ENCODE results near the gene CASTOR1. TPM values are rescaled to one million over a fixed set of nuclear protein-coding genes. Genes with fewer than 3 reads are reported as not detected.

The CASTOR1 gene
- total RNA-seq, 2 donors from 2014 or later: 19.2 to 19.5 TPM

DNA sequence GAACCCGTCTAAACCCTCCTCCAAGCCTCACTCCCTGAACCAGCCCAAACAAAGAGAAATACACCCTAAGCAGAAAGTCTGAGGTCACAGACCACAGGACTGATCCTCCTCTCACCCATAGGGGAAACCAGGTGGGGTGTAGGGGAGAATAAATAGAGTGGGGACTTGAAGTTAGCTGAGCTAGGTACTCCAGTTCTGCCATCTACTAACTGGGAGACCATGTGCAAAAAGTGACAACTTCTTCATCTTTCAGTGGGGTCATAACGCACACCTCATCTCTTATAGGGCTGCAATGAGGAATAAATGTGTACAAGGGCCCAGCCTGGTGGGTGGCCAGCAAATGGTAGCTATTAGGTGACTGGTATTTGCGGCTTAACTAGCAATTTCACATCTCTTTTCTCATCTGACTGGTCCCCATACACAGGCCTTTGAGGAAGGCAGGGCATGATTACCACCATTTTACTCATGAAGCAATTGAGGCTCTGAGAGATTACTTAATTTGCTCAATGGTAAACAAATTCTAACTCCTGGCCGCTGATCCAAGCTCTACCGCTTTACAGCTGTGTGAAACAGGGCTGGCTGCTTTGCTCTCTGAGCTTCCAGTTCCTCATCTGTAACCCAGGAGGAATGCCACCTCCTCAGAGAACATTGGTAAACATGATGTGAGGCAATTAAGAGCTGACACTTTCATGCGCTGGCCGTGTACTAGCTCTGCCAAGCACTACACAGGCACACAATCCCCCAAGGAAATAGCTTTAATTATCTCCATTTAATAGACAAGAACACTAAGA lies 20.8 kb upstream of the CASTOR1 start:
- DNase-seq: no peak
- H3K27ac Mint-ChIP-seq: no peak overlapping the region
- Histone ChIP-seq H3K36me3 (ENCODE audit: control insufficient read depth, insufficient read depth, low read length) (peaks cover 1% of the 10 kb centered on the region), H3K27me3 (ENCODE audit: control insufficient read depth, insufficient read depth, low read length, poor library complexity, severe bottlenecking) (no peaks in the 10 kb centered on the region), H3K9me3 (ENCODE audit: control insufficient read depth, low read length) (no peaks in the 10 kb centered on the region), H3K4me1 (ENCODE audit: control insufficient read depth, insufficient read depth, low read length) (peaks cover 6% of the 10 kb centered on the region), H3K27ac (ENCODE audit: low read depth, low read length) (no peak overlapping the region), H3K9ac (ENCODE audit: extremely low read depth, low read length, poor library complexity, severe bottlenecking) (no peak overlapping the region), H3K4me3 (ENCODE audit: low read length) (no peak overlapping the region)
- H3K9me3 Mint-ChIP-seq: no peaks in the 10 kb centered on the region
- H3K27me3 Mint-ChIP-seq (ENCODE audit: insufficient read depth): no peaks in the 10 kb centered on the region
- peaks cover 18% of the 10 kb centered on the region for H3K4me1 Mint-ChIP-seq
- no peak overlapping the region for H3K4me3 Mint-ChIP-seq
- WGBS, 2 experiments (ENCODE audit: insufficient coverage in 1 of 2, insufficient read length in 1 of 2): 93 to 94% methylated on average over 4 to 7 of the region's 7 CpGs
- TF ChIP-seq, protein P1, sequence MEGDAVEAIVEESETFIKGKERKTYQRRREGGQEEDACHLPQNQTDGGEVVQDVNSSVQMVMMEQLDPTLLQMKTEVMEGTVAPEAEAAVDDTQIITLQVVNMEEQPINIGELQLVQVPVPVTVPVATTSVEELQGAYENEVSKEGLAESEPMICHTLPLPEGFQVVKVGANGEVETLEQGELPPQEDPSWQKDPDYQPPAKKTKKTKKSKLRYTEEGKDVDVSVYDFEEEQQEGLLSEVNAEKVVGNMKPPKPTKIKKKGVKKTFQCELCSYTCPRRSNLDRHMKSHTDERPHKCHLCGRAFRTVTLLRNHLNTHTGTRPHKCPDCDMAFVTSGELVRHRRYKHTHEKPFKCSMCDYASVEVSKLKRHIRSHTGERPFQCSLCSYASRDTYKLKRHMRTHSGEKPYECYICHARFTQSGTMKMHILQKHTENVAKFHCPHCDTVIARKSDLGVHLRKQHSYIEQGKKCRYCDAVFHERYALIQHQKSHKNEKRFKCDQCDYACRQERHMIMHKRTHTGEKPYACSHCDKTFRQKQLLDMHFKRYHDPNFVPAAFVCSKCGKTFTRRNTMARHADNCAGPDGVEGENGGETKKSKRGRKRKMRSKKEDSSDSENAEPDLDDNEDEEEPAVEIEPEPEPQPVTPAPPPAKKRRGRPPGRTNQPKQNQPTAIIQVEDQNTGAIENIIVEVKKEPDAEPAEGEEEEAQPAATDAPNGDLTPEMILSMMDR (conservative IDR thresholded peaks at IDR 0.05): no peak
- peaks cover 11% of the 10 kb centered on the region for H3K36me3 Mint-ChIP-seq (ENCODE audit: low read depth)

DNA sequence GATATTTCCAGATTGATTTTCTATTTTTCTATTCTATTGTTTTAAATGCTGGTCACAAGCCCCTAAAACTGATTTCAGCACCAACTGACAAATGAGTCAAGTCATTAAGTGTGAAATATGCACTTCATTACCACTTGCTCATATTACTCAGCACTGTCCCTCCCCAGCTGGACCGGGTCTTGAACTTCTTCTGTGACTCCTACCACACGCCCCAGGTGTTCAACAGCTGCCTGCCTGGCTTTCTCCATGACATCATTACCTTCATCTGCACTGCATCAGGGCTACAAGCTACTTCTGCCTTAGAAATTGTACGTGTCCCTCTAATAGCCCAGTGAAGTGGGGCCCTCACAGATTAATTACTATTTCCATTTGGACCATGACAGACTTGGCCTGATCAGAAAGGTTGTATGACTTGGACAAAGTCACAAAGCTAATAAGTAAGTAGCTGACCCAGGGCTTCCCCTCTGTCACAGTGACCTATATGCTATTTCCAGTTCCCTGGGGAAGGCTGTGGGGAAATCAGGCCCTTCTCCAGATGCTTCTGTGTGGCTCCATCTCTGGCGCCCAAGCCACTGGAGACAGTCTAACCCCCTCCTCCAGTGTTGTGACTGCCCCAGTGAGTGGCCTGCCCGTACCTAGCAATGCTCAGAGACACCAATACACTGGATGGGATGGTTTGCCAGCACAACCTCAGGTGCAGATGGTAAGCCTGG lies 19.4 kb upstream of the CASTOR1 start:
- H3K9me3 Mint-ChIP-seq: no peaks in the 10 kb centered on the region
- WGBS, 2 experiments (ENCODE audit: insufficient coverage in 1 of 2, insufficient read length in 1 of 2): 95 to 100% methylated on average over 3 to 5 of the region's 5 CpGs
- Histone ChIP-seq H3K9ac (ENCODE audit: extremely low read depth, low read length, poor library complexity, severe bottlenecking) (no peak overlapping the region), H3K4me1 (ENCODE audit: control insufficient read depth, insufficient read depth, low read length) (peaks cover under 1% of the 10 kb centered on the region), H3K27ac (ENCODE audit: low read depth, low read length) (no peak overlapping the region), H3K4me3 (ENCODE audit: low read length) (no peak overlapping the region), H3K27me3 (ENCODE audit: control insufficient read depth, insufficient read depth, low read length, poor library complexity, severe bottlenecking) (no peaks in the 10 kb centered on the region), H3K36me3 (ENCODE audit: control insufficient read depth, insufficient read depth, low read length) (no peaks in the 10 kb centered on the region), H3K9me3 (ENCODE audit: control insufficient read depth, low read length) (no peaks in the 10 kb centered on the region)
- peaks cover 10% of the 10 kb centered on the region for H3K4me1 Mint-ChIP-seq
- no peak overlapping the region for H3K27ac Mint-ChIP-seq
- no peaks in the 10 kb centered on the region for H3K27me3 Mint-ChIP-seq (ENCODE audit: insufficient read depth)
- peaks cover 11% of the 10 kb centered on the region for H3K36me3 Mint-ChIP-seq (ENCODE audit: low read depth)
- TF ChIP-seq, protein P1 (conservative IDR thresholded peaks at IDR 0.05): no peak
- no peak overlapping the region for H3K4me3 Mint-ChIP-seq
- DNase-seq: no peak

DNA sequence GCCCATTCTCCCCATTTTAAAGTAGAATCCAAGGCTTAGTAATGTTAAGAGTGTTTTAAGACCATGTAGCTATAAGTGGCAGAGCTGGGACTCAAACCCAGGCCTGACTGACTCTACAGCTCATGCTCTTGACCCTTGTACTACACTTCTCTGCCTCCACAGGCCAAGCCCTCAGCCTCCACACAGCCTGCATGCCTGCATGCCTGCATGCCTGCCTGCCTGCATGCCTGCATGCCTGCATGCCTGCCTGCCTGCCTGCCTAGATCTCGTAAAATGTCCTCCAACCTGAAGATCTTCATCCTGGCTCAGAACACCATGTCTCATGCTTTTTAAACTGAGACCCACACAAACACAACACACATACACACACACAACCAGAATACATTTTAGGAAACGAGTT lies 18.8 kb upstream of the CASTOR1 start:
- 80 to 93% methylated on average over 1 to 2 of the region's 2 CpGs for WGBS, 2 experiments (ENCODE audit: insufficient coverage in 1 of 2, insufficient read length in 1 of 2)

More for the DNA sequence above, 18.8 kb upstream of the CASTOR1 start:
- H3K9me3 ChIP-seq (ENCODE audit: control insufficient read depth, low read length): no peaks in the 10 kb centered on the region
- H3K27me3 ChIP-seq (ENCODE audit: control insufficient read depth, insufficient read depth, low read length, poor library complexity, severe bottlenecking): no peaks in the 10 kb centered on the region
- TF ChIP-seq, protein P1 (conservative IDR thresholded peaks at IDR 0.05): no peak
- H3K27me3 Mint-ChIP-seq (ENCODE audit: insufficient read depth): no peaks in the 10 kb centered on the region
- no peaks in the 10 kb centered on the region for H3K4me1 ChIP-seq (ENCODE audit: control insufficient read depth, insufficient read depth, low read length)
- H3K36me3 Mint-ChIP-seq (ENCODE audit: low read depth): peaks cover 11% of the 10 kb centered on the region
- DNase-seq: no peak
- H3K9me3 Mint-ChIP-seq: no peaks in the 10 kb centered on the region
- peaks cover 10% of the 10 kb centered on the region for H3K4me1 Mint-ChIP-seq
- no peak overlapping the region for H3K9ac ChIP-seq (ENCODE audit: extremely low read depth, low read length, poor library complexity, severe bottlenecking)
- H3K4me3 Mint-ChIP-seq: no peak overlapping the region
- no peaks in the 10 kb centered on the region for H3K36me3 ChIP-seq (ENCODE audit: control insufficient read depth, insufficient read depth, low read length)
- H3K27ac Mint-ChIP-seq: no peak overlapping the region
- no peak overlapping the region for H3K4me3 ChIP-seq (ENCODE audit: low read length)
- H3K27ac ChIP-seq (ENCODE audit: low read depth, low read length): no peak overlapping the region

Measured in endodermal cell (in vitro differentiated cells).